PC-9 (cell line): ENCODE measurements around the gene BBC3.

Experiments used
- EZH2 ChIP-seq: fragments of 200-600 bp; sonication (generic); IDR thresholded peaks from 2 replicates; pipeline ENCODE4 v1.8.0; 2017; ENCODE audit warnings: antibody characterized with exemption, low read depth
- TF ChIP-seq, protein P1 (sequence below): fragments of 200-600 bp; sonication (generic); conservative IDR thresholded peaks from 2 replicates; pipeline ENCODE4 v1.6.1; 2017; ENCODE audit warnings: mixed run types, antibody characterized with exemption, mild to moderate bottlenecking, moderate library complexity

DNA sequence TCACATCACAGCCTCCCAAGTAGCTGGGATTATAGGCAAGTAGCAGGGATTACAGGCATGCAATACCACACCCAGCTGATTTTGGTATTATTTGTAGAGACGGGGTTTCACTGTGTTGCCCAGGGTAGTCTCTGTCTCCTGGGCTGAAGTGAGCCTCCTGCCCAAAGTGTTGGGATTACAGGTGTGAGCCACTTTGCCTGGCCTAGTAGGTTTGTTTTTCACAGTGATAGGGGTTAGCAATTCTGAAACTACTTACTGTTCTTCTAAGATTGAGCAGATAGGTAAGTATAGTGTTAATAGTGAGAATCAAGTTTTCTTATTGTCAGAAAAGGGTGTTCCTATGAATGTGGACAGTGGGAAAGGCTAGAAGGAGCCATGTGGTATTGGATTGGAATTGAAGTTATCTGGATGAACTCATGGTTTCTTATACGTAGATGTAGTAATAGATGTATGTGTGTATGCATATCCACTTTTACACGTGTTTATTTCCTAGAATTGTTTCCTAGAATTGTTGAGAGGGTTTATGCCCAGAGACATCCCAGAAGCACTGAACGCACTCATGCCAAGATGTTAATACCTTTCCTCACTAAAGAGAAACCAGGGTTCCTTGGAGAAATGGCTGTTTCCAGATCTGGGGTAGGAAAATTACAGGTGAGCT, 51.2 kb downstream of the BBC3 start:
- TF ChIP-seq, protein P1, sequence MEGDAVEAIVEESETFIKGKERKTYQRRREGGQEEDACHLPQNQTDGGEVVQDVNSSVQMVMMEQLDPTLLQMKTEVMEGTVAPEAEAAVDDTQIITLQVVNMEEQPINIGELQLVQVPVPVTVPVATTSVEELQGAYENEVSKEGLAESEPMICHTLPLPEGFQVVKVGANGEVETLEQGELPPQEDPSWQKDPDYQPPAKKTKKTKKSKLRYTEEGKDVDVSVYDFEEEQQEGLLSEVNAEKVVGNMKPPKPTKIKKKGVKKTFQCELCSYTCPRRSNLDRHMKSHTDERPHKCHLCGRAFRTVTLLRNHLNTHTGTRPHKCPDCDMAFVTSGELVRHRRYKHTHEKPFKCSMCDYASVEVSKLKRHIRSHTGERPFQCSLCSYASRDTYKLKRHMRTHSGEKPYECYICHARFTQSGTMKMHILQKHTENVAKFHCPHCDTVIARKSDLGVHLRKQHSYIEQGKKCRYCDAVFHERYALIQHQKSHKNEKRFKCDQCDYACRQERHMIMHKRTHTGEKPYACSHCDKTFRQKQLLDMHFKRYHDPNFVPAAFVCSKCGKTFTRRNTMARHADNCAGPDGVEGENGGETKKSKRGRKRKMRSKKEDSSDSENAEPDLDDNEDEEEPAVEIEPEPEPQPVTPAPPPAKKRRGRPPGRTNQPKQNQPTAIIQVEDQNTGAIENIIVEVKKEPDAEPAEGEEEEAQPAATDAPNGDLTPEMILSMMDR = no peak
- no peak for TF ChIP-seq EZH2
